T1000 (cell line): ENCODE measurements around the gene ACVR2A.

Experiments
- DNase-seq: peaks from one replicate; lab custom pipeline; 2025; ENCODE audit warnings: mixed read lengths; lab: John Stamatoyannopoulos, UW

The ACVR2A gene

GRCh38 chr2:147924647-147925046, 79.8 kb downstream of the ACVR2A start:
- DNase-seq, result no peak

GRCh38 chr2:147925886-147926285, 81.1 kb downstream of the ACVR2A start:
- no peak for DNase-seq

GRCh38 chr2:147927053-147927588, 82.3 kb downstream of the ACVR2A start:
- DNase-seq, result no peak

- no peak for DNase-seq
Measured at GRCh38 chr2:147933931-147934330, 89.1 kb downstream of the ACVR2A start.

- no peak for DNase-seq
Measured at GRCh38 chr2:147934881-147935620, 90.2 kb downstream of the ACVR2A start.

GRCh38 chr2:147937744-147938349, 93.0 kb downstream of the ACVR2A start:
- no peak for DNase-seq

GRCh38 chr2:147939313-147939712, 94.5 kb downstream of the ACVR2A start:
- no peak for DNase-seq

GRCh38 chr2:147945660-147946059, 100.8 kb downstream of the ACVR2A start:
- DNase-seq, result no peak

GRCh38 chr2:147952118-147952517, 107.3 kb downstream of the ACVR2A start:
- no peak for DNase-seq

- no peak for DNase-seq
Measured at GRCh38 chr2:147968571-147968970, 123.7 kb downstream of the ACVR2A start.

- no peak for DNase-seq
Measured at GRCh38 chr2:147976102-147976501, 131.3 kb downstream of the ACVR2A start.

- no peak for DNase-seq
Measured at GRCh38 chr2:147977679-147978078, 132.8 kb downstream of the ACVR2A start.
